ENCODE data around the gene PRRG4. TPM values are rescaled to one million over a fixed set of nuclear protein-coding genes. Genes with fewer than 3 reads are reported as not detected.
"Not testable (repeated sequence)": the region's sequence is repeated elsewhere in the genome, so short reads cannot be mapped to it uniquely, and the experiment has no call there.

The PRRG4 gene
- total RNA-seq, 3 donors from 2014 or later = 8.6 to 18.9 (median 15.1) TPM

- no peak overlapping the region for H3K4me3 ChIP-seq
- intact Hi-C loops (cut with DNase I, micrococcal nuclease) = no loop called here
- TF ChIP-seq CTCF (IDR thresholded peaks at IDR 0.05) = no peak
- no peaks in the 10 kb centered on the region for H3K9me3 ChIP-seq
- no peaks in the 10 kb centered on the region for H3K4me1 ChIP-seq (ENCODE audit: low read depth)
- no peak for DNase-seq
- ATAC-seq = no peak
- H3K36me3 ChIP-seq (ENCODE audit: low read depth) = no peaks in the 10 kb centered on the region
Measured at GRCh38 chr11:32884023-32884422, 54.3 kb downstream of the PRRG4 start.

DNA sequence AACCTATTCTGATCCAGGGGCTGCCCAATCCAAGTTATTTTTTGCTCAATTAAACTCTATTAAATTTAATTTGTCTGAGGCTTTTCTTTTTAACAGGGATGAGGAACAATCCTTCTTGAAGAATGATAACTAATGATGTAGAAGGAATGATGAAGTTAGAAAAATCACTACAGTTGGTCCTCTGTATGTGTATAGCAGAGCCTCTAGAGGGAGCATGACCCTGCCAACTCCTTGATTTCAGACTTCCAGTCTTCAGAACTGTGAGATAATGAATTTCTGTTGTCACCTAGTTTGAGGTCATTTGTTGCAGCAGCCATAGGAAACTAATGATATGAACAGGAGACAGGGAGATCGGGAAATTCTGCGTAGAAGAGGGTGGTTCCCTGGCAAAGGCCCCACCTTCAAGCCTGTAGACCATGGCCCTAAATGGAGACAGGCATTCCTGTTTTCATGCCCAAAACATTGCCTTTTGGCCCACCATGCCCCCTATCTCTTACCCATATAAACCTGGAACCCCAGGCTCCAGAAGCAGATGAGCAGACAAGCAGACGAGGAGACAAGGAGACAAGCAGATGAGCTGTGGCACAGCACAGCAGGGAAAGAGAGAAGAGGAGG lies 55.1 kb downstream of the PRRG4 start:
- ATAC-seq = peak; percentile 66
- intact Hi-C loops (cut with DNase I, micrococcal nuclease) = no loop called here
- no peak for TF ChIP-seq CTCF (IDR thresholded peaks at IDR 0.05)
- Histone ChIP-seq H3K4me3 (no peak overlapping the region), H3K36me3 (ENCODE audit: low read depth) (no peaks in the 10 kb centered on the region), H3K4me1 (ENCODE audit: low read depth) (no peaks in the 10 kb centered on the region), H3K9me3 (no peaks in the 10 kb centered on the region)
- DNase-seq = no peak

DNA sequence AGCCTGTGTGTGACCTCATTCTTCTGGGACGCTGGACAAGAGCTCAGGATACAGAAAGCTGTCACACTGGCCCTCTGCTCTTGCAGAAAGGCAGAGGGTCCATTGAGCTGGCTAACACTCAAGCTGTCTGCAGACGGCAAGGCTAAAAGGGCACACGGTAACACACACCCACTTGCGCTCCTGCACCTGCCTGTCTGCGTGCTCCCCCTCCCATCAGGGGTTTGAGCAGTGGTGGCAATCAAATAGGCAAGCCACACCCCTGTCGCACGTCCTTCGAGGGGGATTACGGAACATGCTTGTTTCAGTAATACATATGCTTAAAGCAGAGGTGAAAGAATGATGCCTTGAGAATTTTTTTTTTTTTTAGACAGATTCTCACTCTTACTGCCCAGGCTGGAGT lies 55.8 kb downstream of the PRRG4 start:
- no peaks in the 10 kb centered on the region for H3K36me3 ChIP-seq (ENCODE audit: low read depth)
- ATAC-seq (peak; percentile 24), DNase-seq (no peak)
- no peaks in the 10 kb centered on the region for H3K4me1 ChIP-seq (ENCODE audit: low read depth)
- intact Hi-C loops (cut with DNase I, micrococcal nuclease) = no loop called here
- no peaks in the 10 kb centered on the region for H3K9me3 ChIP-seq
- no peak for TF ChIP-seq CTCF (IDR thresholded peaks at IDR 0.05)
- no peak overlapping the region for H3K4me3 ChIP-seq

DNA sequence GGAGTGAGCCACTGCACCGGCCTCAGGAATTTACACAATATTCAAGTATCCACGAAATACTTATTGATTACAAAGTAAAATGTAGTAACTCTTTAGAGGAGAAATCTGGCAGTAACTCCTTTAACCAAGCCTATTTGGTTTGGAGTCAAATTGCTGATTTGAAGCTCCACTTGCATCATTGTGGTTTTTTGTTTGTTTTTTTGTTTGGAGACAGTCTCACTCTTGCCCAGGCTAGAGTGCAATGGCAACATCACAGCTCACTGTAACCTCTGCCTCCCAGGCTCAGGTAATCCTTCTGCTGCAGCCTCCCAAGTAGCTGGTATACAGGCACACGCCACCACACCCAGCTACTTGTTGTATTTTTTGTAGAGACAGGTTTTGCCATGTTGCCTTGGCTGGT lies 56.5 kb downstream of the PRRG4 start:
- ATAC-seq (no peak), DNase-seq (no peak)
- intact Hi-C loops (cut with DNase I, micrococcal nuclease) = no loop called here
- Histone ChIP-seq H3K4me3 (no peak overlapping the region), H3K4me1 (ENCODE audit: low read depth) (no peaks in the 10 kb centered on the region), H3K9me3 (no peaks in the 10 kb centered on the region), H3K36me3 (ENCODE audit: low read depth) (no peaks in the 10 kb centered on the region)
- TF ChIP-seq CTCF (IDR thresholded peaks at IDR 0.05) = no peak

- H3K4me3 ChIP-seq; ATAC-seq; H3K4me1 ChIP-seq (ENCODE audit: low read depth); H3K9me3 ChIP-seq; H3K36me3 ChIP-seq (ENCODE audit: low read depth); intact Hi-C loops (cut with DNase I, micrococcal nuclease): not testable (repeated sequence)
- peak in 1 of 3 donors; percentile 28 for DNase-seq
Measured at GRCh38 chr11:32887707-32888383, 58.1 kb downstream of the PRRG4 start.

DNA sequence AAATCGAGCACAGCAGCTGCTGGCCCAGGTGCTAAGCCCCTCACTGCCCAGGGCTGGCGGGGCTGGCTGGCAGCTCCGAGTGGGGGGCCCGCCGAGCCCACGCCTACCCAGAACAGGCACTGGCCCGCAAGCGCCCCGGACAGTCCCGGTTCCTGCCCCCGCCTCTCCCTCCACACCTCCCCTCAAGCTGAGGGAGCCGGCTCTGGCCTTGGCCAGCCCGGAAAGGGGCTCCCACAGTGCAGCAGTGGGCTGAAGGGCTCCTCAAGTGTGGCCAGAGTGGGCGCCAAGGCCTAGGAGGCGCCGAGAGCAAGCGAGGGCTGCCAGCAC lies 58.6 kb downstream of the PRRG4 start:
- H3K36me3 ChIP-seq (ENCODE audit: low read depth); H3K4me1 ChIP-seq (ENCODE audit: low read depth); H3K4me3 ChIP-seq; H3K9me3 ChIP-seq; ATAC-seq; intact Hi-C loops (cut with DNase I, micrococcal nuclease); DNase-seq: not testable (repeated sequence)

DNA sequence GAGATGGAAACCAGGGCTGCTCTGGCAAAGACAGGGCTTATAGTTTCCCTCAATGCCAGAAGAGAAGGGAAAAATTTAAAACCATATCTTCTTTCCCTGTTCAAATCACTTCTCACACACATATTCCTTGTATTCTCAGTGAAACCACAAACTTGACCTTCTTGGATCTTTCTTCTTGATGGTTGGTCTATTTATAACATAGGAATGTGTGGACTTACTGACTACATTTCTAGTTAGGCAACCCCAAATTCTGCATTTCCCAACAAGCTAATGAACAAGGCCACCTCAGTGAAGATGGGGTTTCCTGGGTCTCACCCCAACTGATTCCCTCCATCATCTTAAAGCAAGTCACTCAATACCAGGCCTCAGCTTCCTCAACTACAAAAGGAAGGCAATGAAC lies 59.1 kb downstream of the PRRG4 start:
- H3K36me3 ChIP-seq (ENCODE audit: low read depth) = no peaks in the 10 kb centered on the region
- DNase-seq (no peak), ATAC-seq (no peak)
- intact Hi-C loops (cut with DNase I, micrococcal nuclease) = no loop called here
- no peaks in the 10 kb centered on the region for H3K9me3 ChIP-seq
- H3K4me1 ChIP-seq (ENCODE audit: low read depth) = peaks cover 4% of the 10 kb centered on the region
- no peak for TF ChIP-seq CTCF (IDR thresholded peaks at IDR 0.05)
- H3K4me3 ChIP-seq = no peak overlapping the region

Data from mucosa of descending colon (tissue), 3 donors.